ENCODE results near the gene AQP2. TPM values are rescaled to one million over a fixed set of nuclear protein-coding genes. Genes with fewer than 3 reads are reported as not detected.

The AQP2 gene
- total and polyA plus RNA-seq, 2 experiments from 2014 or later = 0.71 to 1.4 TPM

GRCh38 chr12:49943625-49943960 is 6.9 kb upstream of the AQP2 start:
- Histone ChIP-seq H3K9me3 (ENCODE audit: low read depth) (no peaks in the 10 kb centered on the region), H3K27me3 (no peaks in the 10 kb centered on the region), H3K79me2 (no peaks in the 10 kb centered on the region), H3K27ac (no peak overlapping the region), H3K4me2 (no peak overlapping the region), H3K4me1 (ENCODE audit: insufficient read depth) (no peaks in the 10 kb centered on the region), H2AFZ (no peak overlapping the region), H3K4me3 (no peak overlapping the region), H3K9me2 (replicated peaks; ENCODE audit: insufficient read depth) (no peaks in the 10 kb centered on the region), H4K20me1 (ENCODE audit: insufficient read depth, poor library complexity, severe bottlenecking) (no peaks in the 10 kb centered on the region), H3K36me3 (replicated peaks; ENCODE audit: insufficient read depth, low read depth) (no peaks in the 10 kb centered on the region)
- DNase-seq (ENCODE audit: low spot score) = no peak
- TF ChIP-seq EZH2 (IDR thresholded peaks at IDR 0.05; ENCODE audit: borderline replicate concordance) = no peak
- no peak for TF ChIP-seq CTCF (IDR thresholded peaks at IDR 0.05; ENCODE audit: poor library complexity)
- TF ChIP-seq EZH2phosphoT487 (IDR thresholded peaks at IDR 0.05; ENCODE audit: low read depth, severe bottlenecking, unreplicated experiment) = no peak
- 79% methylated on average over 1 of the region's 1 CpG for WGBS (ENCODE audit: low lambda C conversion rate, missing lambda C conversion rate)

GRCh38 chr12:49944046-49944445 is 6.5 kb upstream of the AQP2 start:
- H4K20me1 ChIP-seq (ENCODE audit: insufficient read depth, poor library complexity, severe bottlenecking) = no peaks in the 10 kb centered on the region
- H2AFZ ChIP-seq = no peak overlapping the region
- H3K27ac ChIP-seq = no peak overlapping the region
- H3K4me3 ChIP-seq = no peak overlapping the region
- TF ChIP-seq EZH2phosphoT487 (IDR thresholded peaks at IDR 0.05; ENCODE audit: low read depth, severe bottlenecking, unreplicated experiment) (no peak), CTCF (IDR thresholded peaks at IDR 0.05; ENCODE audit: poor library complexity) (no peak), EZH2 (IDR thresholded peaks at IDR 0.05; ENCODE audit: borderline replicate concordance) (no peak)
- H3K4me1 ChIP-seq (ENCODE audit: insufficient read depth) = no peaks in the 10 kb centered on the region
- H3K4me2 ChIP-seq = no peak overlapping the region
- no peaks in the 10 kb centered on the region for H3K9me2 ChIP-seq (replicated peaks; ENCODE audit: insufficient read depth)
- H3K27me3 ChIP-seq = no peaks in the 10 kb centered on the region
- 85% methylated on average over 5 of the region's 5 CpGs for WGBS (ENCODE audit: low lambda C conversion rate, missing lambda C conversion rate)
- H3K9me3 ChIP-seq (ENCODE audit: low read depth) = no peaks in the 10 kb centered on the region
- no peak for DNase-seq (ENCODE audit: low spot score)
- H3K36me3 ChIP-seq (replicated peaks; ENCODE audit: insufficient read depth, low read depth) = no peaks in the 10 kb centered on the region
- H3K79me2 ChIP-seq = no peaks in the 10 kb centered on the region

GRCh38 chr12:49944718-49945117 is 5.8 kb upstream of the AQP2 start:
- Histone ChIP-seq H3K9me2 (replicated peaks; ENCODE audit: insufficient read depth) (no peaks in the 10 kb centered on the region), H3K9me3 (ENCODE audit: low read depth) (no peaks in the 10 kb centered on the region), H3K36me3 (replicated peaks; ENCODE audit: insufficient read depth, low read depth) (no peaks in the 10 kb centered on the region), H2AFZ (no peak overlapping the region), H3K4me2 (no peak overlapping the region), H4K20me1 (ENCODE audit: insufficient read depth, poor library complexity, severe bottlenecking) (no peaks in the 10 kb centered on the region), H3K4me3 (no peak overlapping the region), H3K4me1 (ENCODE audit: insufficient read depth) (no peaks in the 10 kb centered on the region), H3K27me3 (no peaks in the 10 kb centered on the region), H3K27ac (no peak overlapping the region), H3K79me2 (no peaks in the 10 kb centered on the region)
- TF ChIP-seq CTCF (IDR thresholded peaks at IDR 0.05; ENCODE audit: poor library complexity) (no peak), EZH2phosphoT487 (IDR thresholded peaks at IDR 0.05; ENCODE audit: low read depth, severe bottlenecking, unreplicated experiment) (no peak), EZH2 (IDR thresholded peaks at IDR 0.05; ENCODE audit: borderline replicate concordance) (no peak)
- WGBS (ENCODE audit: low lambda C conversion rate, missing lambda C conversion rate) = 86% methylated on average over 3 of the region's 3 CpGs
- DNase-seq (ENCODE audit: low spot score) = no peak

Data from hepatocyte (in vitro differentiated cells).